GM18870 (cell line): ENCODE data around the gene ARHGEF38.

Experiments used
- ATAC-seq: cut with Tn5 transposase; IDR thresholded peaks from one replicate; pipeline ENCODE4 v1.9.1; 2021; ENCODE audit warnings: moderate library complexity; ENCODE audit not compliant: unreplicated experiment

The ARHGEF38 gene, protein sequence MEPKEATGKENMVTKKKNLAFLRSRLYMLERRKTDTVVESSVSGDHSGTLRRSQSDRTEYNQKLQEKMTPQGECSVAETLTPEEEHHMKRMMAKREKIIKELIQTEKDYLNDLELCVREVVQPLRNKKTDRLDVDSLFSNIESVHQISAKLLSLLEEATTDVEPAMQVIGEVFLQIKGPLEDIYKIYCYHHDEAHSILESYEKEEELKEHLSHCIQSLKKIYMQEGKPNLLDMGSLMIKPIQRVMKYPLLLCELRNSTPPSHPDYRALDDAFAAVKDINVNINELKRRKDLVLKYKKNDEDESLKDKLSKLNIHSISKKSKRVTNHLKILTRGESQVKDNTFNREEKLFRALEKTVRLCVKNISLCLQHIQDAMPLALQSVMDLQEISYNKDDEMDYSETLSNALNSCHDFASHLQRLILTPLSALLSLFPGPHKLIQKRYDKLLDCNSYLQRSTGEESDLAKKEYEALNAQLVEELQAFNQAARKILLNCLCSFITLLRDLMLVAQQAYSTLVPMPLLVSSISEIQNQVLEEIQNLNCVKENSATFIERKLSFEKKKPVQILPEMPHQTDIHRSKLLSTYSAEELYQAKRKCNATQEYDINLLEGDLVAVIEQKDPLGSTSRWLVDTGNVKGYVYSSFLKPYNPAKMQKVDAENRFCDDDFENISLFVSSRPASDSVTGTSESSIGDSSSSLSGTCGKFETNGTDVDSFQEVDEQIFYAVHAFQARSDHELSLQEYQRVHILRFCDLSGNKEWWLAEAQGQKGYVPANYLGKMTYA

DNA sequence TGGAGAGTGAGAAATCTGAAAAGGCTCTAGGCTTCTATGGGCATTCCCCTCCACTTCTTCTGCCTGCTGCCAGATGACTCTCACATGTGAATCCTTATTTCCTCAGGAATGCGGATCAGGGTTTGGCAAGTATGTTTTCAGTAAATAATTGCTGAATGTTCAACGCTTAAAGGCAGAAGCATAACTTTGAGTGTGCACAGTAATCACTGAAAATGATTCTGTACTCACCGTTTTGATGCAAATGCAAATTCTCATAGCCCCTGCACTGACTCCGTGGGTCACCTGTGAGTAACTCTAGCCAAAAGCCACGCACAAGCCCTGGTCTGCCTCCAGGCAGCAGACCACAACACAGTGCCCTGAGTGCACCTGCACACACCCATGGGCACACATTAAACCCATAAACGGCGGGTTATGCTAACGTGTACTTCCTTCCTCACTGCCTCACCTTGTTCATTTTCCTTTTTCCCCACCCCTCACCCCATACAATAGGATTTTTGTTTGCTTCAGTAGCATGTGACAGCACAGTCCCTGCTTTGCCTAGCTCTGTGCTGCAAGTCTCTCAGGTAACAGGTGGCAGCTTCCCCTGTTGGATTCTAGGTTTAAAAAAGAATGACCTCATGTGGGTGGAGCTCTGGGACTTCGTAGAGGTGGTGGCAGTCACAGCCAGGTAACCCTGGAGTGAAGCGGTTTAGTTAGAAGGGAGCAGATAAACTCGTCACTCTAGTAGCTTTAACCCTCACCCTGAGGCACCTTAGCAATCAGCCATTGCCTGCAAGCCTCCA, at the start of gene ARHGEF38:
Gene ARHGEF38 (plus strand): TSS at position 656 of the 782 bp plus-strand sequence. CDS start 146 bp downstream, outside the sequence.
- ATAC-seq = no peak

DNA sequence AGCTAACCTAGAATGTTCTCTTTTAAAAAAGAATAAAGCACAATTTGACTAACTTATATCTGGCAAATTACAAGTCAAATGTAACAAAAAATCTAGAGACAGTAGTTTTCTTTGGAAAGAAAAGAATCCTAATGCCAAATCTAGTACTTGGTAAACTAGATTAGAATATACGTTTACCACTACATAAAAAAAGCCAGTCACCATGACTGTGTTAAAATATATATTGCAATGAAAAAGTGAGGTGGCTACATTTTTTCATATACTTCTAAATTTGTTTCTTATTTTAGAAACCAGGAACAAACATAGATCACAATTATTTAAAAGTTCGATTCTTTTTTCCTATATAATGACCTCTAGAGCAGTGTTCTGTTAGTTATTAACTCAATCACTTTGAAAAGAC, 48.9 kb upstream of the ARHGEF38 start:
- ATAC-seq = no peak

DNA sequence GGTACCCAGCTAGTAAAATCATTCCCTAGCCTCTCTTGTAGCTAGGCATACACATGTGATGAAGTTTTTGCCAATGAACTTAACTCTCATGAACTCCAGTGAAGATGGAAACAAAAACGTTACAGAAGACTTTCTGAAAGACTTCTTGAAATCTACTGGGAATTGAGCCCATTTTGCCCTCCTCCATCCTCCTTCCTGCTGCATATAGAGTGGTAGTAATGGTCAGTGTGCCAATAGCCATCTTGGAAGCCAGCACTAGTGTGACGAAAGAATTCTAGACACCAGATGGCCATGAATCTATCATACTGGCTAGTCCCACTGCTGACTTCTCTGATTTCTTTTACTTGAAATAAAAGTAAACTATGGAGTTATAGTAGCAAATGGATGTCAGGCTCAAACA, 47.7 kb upstream of the ARHGEF38 start:
- ATAC-seq = no peak

DNA sequence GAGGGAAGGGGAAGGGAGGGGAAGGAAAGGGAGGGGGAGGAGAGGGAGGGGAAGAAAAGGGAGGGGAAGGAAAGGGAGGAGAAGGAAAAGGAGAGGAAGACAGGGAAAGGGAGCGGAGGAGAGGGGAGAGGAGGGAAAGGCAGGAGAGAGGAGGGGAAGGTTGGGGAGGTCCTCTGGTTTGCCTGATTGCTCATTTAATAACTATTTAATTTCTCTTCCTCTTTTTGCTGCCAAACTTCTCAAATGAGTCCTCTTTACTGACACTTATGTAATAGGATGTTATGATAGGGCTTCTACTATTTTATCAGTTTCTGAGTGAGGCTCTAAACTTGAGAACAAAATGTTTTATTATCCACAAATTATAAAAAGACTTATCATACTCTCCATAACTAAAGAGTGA, 43.1 kb upstream of the ARHGEF38 start:
- peak; percentile 96 for ATAC-seq

DNA sequence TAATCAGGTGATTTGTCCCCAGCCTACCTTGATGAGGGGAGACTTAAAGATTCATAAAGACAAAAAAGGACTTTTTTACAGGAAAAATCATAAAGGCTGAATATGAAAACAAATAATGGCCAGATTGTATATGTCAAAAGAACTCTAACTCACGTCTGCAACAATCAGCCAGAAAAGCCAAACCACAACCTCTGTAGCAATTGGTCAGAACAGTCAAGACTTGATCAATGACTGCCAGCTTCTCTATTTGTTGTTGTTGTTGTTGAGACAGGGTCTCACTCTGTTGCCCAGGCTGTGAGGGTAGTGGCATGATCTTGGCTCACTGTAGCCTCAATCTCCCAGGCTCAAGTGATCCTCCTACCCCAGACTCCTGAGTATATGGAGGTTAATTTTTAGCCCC, 42.7 kb upstream of the ARHGEF38 start:
- peak; percentile 23 for ATAC-seq

DNA sequence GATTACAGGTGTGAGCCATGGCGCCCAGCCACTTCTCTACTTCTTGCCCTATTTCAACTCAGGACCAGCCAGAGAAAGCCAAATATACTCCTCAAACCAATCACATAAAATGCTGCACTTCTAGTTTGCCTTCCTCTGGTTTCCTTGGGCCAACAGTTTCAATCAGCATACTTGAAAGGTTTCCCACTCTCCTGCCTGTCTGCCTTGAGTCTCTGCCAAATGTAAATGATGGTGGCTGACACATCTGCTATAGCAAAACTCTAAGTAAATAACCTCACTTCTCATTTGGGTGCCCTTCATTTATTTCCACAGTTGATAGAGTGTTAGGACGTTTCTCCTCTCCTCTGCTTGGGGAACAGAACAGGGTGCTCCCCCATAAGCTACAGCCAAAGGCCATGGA, 42.2 kb upstream of the ARHGEF38 start:
- no peak for ATAC-seq

DNA sequence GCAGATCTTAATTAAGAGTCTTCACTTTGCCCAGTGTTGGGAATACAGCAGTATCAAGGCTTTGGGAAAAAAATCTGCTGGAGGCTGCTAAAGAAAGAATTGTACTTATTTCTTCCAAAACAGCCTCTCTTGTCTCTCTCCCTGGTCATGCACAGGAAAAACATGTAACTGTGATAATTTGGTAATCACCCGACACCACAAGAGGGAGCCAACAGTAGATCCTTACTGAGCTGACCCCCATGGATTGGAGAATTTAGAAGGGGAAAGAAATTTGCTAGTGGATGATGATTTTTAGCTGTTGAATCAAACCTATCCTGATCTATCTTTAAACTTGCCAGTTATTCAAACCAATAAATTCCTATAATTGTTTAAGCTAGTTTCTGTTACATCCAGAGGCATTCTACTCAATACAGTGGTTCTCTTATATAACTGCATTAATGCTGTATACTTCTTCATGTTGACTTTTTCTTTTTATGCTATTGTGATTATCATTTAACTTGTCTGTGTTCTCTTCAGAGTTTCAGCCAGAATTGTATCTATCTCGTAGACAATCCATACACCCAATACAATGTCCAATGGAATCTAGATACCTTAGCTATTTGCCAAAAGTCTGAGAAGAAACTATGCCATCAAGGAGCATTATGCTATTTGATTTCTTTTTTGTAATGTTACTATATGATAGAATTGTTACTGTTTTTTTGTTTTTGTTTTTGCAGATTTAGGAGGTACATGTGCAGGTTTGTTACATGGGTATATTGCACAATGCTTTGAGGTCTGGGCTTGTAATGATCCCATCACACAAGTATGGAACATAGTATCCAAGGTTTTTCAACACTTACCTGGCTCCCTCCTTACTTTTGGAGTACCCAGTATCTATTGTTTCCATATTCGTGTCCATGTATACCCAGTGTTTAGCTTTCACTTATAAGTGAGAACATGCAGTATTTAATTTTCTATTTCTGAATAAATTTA, 31.3 kb upstream of the ARHGEF38 start:
- ATAC-seq = peak; percentile 67

DNA sequence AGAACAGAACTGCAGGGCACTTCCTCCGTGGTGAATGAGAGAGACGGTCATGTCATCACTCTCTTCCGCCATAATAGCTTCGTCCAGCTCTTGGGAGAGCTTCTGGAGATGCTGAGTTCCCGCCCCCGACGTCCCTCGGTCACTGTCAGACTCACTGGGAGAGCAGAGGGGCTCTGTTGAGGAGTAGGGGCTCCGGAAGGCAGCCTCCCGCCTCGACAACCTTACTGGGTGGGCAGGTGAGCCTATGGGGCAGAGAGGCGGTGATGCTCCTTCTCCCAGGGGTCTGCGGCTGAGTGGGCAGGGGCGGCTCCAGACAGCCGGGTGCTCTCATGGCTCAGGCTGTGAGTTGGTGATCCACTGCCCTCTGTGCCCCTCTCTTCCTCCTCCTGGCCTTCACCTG, 25.8 kb upstream of the ARHGEF38 start:
- ATAC-seq = no peak

DNA sequence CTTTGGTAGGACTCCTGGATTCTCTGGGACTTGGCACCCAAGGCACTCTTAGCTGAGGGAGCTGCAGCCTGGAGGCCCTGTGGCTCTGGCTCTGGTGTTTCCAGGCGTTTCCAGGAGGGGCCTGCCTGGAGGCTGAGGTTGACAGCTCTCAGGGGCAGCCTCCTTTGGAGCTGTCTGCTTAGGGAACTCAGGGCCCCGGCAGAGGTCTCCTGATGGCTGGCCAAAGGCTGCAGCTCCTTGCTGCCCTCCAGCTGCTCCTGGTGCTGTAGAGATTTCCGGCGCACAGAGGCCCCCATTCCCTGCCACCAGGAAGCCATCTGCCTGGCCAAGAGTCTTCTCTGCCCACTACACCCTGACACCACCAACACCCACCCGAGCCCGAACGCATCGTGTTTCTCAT, 25.3 kb upstream of the ARHGEF38 start:
- no peak for ATAC-seq

DNA sequence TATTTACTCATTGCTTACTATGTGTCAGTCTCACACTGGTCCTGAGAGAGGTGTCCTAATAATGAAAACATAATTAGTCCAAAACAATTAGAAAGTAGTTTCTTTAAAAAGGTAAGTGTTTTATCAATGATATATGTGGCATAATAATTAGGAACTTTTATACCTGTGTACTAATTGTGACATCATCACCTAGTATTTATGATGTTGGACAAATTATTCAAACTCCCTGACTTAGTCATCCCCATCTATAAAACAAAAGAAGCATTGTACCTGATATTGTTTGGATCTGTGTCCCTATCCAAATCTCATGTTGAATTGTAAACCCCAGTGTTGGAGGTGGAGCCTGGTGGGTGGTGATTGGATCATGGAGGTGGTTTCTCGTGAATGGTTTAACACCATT, 15.8 kb upstream of the ARHGEF38 start:
- no peak for ATAC-seq

DNA sequence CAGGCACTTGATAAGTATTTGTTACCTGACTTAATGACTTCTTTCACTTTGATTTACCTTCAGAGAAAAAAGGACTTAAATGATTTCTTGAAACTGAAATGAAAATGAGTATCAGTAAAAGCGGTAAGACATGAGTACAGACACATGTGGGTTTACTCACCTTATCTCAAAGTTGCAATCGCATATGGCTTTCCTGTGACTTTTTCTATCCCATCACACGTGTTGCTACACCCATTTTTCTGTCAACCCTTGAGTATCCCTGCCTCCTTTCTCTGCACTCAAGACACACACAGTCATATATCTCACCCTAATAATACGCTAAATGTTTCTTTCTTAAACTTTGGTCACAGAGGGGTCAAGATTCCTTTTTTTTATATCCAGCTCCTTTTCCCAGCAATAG, 11.0 kb upstream of the ARHGEF38 start:
- ATAC-seq = no peak

DNA sequence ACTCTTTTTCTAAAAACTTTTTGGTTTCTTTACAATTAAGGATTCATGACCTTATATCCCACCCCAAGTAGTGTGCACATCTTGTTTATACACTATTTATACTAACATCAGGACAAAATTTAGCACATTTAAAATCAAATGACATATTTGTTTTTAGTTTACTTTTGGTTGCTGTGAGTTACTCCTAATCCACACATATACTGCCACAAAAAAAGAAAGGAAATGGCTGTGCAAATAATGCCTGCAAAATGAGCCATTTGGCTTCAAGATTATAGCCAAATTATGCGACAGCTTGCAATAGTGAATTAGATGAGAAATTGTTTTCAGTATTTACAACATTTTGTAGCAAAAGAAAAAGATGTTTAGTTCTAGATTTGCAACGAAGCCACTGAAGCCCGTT, 10.4 kb upstream of the ARHGEF38 start:
- ATAC-seq = no peak

DNA sequence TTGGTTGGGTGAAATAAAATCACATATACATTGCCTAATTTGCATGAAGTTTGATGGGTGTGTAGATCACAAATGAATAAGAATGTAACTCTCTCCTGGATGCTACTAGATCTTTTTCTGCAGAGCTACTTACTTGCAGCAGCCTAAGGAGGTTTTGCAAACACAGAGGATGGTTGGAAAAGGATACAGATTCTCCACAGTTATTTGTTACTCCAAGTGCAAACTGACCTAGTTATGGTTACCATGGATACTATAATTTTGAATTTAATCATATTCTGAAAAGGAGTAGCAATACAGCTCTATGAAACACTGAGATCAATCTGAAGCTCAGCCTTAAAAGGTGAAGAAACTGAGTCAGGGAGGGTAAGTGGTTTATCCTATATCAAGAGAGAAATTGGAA, 9.1 kb upstream of the ARHGEF38 start:
- ATAC-seq = no peak

DNA sequence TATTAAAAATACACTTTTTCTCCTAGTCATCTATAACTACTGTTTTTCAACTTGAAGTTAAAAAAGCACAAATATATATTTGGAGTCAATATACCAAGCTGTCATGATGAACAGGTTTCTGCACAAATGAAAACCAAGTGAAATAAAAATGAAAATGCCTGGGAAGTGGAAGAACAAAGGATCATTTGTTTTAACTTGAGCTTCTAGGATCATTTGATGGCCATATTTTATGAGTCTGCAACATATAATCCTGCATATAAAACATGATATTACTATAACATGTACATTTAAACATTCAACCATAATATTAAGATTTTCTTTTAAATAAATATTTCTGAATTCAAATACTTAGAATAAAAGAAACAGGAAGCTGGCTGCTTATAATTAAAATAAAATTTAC, 8.5 kb upstream of the ARHGEF38 start:
- no peak for ATAC-seq

DNA sequence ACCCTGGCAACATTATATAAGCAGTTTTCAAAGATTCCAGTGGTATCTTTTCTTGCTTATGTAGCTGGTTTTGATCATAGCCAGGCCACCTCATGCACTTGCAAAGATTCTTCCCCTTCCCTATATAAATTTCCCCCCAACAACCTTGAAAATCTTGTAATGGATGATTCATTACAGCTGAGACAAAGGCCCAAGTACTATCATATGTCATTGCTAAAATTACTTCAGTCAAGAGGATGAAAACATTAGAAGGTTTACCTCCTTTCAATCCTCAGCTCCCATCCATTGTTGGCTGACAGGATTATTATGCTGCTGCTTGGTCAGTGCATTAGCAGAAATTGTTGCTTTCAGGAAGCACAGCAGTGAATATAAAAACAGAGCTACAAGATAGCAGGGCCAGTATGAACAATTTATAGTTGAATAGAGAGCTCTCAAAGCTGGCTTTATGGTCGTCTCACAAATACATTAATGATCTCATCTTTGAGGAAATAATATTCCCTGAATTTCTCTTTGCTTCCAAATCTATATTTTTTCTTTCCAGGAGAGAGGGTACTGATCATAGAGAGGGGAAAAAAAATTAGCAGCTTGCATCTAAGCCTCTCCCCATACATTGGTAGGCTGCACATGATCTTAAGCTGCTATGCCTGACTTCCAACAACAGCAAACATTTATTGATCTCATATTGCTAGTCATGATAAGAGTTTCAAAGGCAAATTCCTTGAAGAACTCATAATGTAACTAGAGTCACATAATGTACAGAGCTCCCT, 7.7 kb upstream of the ARHGEF38 start:
- ATAC-seq = no peak

DNA sequence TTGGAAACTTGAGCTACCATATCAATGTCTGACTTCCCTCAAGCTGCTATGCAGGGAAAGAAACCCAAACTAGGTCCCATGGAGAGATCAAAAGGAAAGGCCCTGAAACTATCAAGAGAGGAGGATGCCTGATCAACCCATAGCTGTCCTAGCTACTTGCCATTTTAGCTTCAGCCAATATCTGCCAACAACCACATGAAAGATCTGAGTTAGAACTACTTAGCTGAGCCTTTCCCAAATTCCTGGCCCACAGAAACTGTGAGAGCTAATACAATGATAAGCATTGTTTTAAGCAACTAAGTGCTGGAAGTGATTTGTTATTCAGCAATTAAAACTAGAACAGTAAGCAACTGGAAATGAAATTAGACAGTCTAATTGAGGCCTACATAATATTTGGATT, 6.3 kb upstream of the ARHGEF38 start:
- no peak for ATAC-seq

DNA sequence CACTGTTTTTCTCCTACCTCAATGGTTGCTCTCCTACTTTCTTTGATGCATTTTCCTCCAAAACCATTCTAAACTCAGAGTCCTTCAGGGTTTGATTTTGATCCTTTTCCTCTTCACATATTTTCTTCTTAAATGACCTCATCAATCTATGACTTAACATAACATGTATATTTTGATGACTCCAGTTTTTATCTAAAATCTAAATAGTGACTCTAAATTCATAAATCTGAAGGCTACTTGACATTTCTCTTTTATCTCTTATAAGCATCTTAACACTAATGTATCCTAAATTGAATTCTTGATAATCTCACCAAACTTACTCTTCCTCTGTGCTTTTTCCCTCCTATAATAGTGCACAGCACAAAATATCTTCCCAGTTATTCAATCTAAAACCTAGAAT, 4.7 kb upstream of the ARHGEF38 start:
- ATAC-seq = no peak

DNA sequence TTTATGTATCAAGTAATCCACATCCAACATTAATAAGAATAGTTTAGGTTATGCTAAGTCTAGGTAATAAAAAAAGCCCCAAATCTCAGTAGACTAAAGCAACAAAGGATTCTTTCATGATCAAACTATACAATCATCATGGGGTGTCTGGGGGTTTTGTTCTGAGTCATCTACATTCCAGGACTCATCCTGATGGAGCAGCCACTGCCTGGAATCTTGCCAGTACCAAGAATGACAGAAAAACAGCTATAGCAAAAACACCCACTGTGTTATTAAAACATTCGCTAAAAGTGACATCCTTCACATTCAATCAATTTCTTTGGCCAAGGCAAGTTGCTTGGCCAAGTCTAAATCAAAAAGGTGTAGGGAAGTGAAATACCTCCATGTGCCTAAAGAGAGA, 3.9 kb upstream of the ARHGEF38 start:
- no peak for ATAC-seq

DNA sequence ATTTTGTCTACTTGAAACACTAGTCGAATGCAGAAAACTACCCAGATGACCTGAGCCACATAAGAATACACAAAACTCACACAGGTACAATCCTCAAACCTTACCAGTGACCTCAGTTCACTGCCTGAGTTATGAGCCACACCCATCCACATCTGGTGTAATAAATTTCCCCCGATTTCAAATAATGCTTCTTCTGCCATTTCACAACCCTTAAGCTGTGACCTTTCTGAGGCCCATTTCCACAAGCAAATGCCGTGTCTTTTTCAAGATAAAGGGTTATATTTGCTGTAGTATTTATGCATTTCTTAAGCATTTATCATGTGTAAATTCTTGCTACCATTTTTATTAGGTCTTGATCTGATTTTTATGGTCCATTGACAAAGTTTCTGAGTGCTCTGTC, 1.8 kb upstream of the ARHGEF38 start:
- no peak for ATAC-seq

DNA sequence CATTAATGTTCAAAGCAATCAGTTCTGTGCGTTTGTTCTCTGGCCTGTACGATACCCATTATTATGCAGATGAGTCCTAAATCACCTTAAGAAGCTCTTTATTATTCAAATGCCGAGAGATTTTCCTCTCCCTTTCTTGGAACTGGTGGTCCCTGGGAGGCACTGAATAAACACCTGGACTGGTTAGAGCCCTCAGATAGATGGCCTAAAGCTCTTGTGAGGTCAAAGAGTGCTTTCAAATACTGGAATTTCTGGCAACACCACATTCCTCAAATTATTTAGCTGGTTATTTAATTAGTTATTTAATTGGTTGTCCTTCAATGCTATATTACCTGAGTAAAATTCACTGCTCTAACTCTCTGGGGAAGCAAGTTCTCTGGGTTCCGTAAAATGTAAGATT, 3.0 kb downstream of the ARHGEF38 start:
- no peak for ATAC-seq
